RWPE2 (cell line): Measurements from ENCODE around the gene ANO5.

Experiments used
- ATAC-seq: fragments of 200-7000 bp; cut with Tn5 transposase; 3 replicates; pipeline ENCODE4 v1.9.1; 2021; ENCODE audit warnings: low read depth
- DNase-seq: peaks from one replicate; pipeline ENCODE4 v3.0.0-alpha.2; 2020; ENCODE audit warnings: low spot score
- H3K27ac ChIP-seq: fragments of 450-650 bp; 2 replicates; pipeline ENCODE4 v1.5.1; 2017; ENCODE audit warnings: mild to moderate bottlenecking; ENCODE audit not compliant: poor library complexity, severe bottlenecking
- H3K27me3 ChIP-seq: fragments of 250-450 bp; sonication (Bioruptor Pico); 2 replicates; pipeline ENCODE4 v1.5.1; 2021; ENCODE audit warnings: mild to moderate bottlenecking, moderate library complexity; ENCODE audit not compliant: insufficient read depth, poor library complexity, severe bottlenecking
- H3K36me3 ChIP-seq: fragments of 250-450 bp; sonication (Bioruptor Pico); 2 replicates; pipeline ENCODE4 v1.5.1; 2020; ENCODE audit warnings: low read depth, mild to moderate bottlenecking, moderate library complexity
- H3K4me1 ChIP-seq: fragments of 250-450 bp; sonication (Bioruptor Pico); 2 replicates; pipeline ENCODE4 v1.5.1; 2021; ENCODE audit warnings: mild to moderate bottlenecking, moderate library complexity; ENCODE audit not compliant: insufficient read depth, poor library complexity, severe bottlenecking
- H3K4me3 ChIP-seq: fragments of 250-450 bp; sonication (Bioruptor Pico); 2 replicates; pipeline ENCODE4 v1.5.1; 2021; ENCODE audit warnings: mild to moderate bottlenecking, moderate library complexity; ENCODE audit not compliant: severe bottlenecking
- H3K9me3 ChIP-seq: fragments of 250-450 bp; sonication (Bioruptor Pico); 2 replicates; pipeline ENCODE4 v1.5.1; 2021; ENCODE audit warnings: mild to moderate bottlenecking, moderate library complexity; ENCODE audit not compliant: severe bottlenecking
- TF ChIP-seq, protein P1 (sequence below): fragments of 450-650 bp; IDR thresholded peaks from one replicate; pipeline ENCODE4 v1.5.1; 2017; ENCODE audit warnings: mild to moderate bottlenecking, moderate library complexity; ENCODE audit not compliant: poor library complexity, severe bottlenecking

Gene ANO5, protein sequence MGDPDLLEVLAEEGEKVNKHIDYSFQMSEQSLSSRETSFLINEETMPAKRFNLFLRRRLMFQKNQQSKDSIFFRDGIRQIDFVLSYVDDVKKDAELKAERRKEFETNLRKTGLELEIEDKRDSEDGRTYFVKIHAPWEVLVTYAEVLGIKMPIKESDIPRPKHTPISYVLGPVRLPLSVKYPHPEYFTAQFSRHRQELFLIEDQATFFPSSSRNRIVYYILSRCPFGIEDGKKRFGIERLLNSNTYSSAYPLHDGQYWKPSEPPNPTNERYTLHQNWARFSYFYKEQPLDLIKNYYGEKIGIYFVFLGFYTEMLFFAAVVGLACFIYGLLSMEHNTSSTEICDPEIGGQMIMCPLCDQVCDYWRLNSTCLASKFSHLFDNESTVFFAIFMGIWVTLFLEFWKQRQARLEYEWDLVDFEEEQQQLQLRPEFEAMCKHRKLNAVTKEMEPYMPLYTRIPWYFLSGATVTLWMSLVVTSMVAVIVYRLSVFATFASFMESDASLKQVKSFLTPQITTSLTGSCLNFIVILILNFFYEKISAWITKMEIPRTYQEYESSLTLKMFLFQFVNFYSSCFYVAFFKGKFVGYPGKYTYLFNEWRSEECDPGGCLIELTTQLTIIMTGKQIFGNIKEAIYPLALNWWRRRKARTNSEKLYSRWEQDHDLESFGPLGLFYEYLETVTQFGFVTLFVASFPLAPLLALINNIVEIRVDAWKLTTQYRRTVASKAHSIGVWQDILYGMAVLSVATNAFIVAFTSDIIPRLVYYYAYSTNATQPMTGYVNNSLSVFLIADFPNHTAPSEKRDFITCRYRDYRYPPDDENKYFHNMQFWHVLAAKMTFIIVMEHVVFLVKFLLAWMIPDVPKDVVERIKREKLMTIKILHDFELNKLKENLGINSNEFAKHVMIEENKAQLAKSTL

DNA sequence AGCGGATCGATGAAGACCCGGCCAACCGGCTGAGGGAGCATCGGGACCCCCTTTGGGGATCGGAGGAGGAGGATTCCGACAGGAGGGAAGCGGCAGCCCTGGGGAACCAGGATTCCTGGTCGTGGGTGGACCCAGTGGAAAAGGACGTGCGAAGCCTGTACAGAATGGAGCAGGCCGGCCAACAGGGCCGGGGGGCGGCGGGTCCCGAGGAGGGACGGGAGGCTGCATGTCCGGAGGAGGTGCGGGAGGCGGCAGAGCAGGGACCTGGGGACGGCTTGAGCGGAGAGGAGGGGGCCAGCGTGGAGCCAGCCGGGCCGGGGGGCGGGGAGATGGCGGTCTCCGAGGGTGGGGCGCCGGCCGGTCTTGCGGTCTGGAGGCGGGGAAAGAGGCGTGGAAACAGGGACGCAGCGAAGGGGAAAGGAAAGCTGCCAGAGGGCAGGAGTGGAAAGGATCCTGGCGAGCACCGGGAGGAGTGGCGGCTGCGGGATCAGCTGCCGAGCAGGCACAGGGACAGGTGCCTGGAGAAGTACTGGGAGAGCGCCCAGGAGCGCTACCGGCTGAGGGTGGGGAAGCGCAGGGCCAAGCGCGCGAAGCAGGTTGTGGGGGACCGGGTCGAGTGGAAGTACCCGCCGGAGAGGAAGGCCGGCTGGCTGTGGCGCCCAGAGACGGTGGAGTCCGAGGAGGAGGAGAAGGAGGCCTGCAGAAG lies at the start of gene ANO5:
ANO5 (plus strand) TSS at position 444 of the 706 bp plus-strand sequence. CDS start 408 bp downstream, outside the sequence.
- H3K9me3 ChIP-seq = no peaks in the 10 kb centered on the region
- no peaks in the 10 kb centered on the region for H3K36me3 ChIP-seq
- H3K27ac ChIP-seq = no peak within 1 kb of the TSS
- ATAC-seq (peak; percentile 59), DNase-seq (peak; percentile 38)
- H3K4me3 ChIP-seq = peak within 1 kb of the TSS; percentile 14
- peaks cover 36% of the 10 kb centered on the region for H3K27me3 ChIP-seq
- TF ChIP-seq, protein P1, sequence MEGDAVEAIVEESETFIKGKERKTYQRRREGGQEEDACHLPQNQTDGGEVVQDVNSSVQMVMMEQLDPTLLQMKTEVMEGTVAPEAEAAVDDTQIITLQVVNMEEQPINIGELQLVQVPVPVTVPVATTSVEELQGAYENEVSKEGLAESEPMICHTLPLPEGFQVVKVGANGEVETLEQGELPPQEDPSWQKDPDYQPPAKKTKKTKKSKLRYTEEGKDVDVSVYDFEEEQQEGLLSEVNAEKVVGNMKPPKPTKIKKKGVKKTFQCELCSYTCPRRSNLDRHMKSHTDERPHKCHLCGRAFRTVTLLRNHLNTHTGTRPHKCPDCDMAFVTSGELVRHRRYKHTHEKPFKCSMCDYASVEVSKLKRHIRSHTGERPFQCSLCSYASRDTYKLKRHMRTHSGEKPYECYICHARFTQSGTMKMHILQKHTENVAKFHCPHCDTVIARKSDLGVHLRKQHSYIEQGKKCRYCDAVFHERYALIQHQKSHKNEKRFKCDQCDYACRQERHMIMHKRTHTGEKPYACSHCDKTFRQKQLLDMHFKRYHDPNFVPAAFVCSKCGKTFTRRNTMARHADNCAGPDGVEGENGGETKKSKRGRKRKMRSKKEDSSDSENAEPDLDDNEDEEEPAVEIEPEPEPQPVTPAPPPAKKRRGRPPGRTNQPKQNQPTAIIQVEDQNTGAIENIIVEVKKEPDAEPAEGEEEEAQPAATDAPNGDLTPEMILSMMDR = no peak
- no peaks in the 10 kb centered on the region for H3K4me1 ChIP-seq

DNA sequence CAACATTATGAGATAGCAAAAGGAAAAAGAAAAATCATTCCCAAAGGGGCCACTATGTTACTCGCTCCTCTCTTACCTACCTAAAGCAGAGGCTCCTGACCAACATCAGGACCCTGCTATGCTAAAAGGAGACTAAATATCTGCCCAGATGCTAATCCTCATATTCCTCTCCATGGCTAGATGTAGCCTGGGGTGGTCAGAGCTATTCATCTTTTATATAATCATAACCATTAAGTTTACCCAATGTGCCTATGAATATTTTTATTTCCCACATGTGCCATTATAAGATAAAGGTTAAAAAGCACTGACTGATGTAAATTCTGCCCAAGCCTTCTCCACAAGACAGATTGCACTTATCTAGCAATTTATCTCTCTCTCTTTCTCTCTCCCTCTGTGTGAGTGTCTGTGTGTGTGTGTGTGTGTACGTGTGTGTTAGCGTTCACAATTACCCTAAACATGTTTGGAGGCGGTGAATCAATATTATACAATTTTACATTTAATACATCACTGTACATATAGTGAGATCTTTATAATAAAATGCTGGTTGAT lies 41.2 kb upstream of the ANO5 start:
- ATAC-seq = no peak
- H3K4me1 ChIP-seq = no peaks in the 10 kb centered on the region
- H3K4me3 ChIP-seq = no peak overlapping the region
- H3K9me3 ChIP-seq = no peaks in the 10 kb centered on the region
- no peaks in the 10 kb centered on the region for H3K36me3 ChIP-seq
- no peak for DNase-seq
- TF ChIP-seq, protein P1 = no peak
- no peaks in the 10 kb centered on the region for H3K27me3 ChIP-seq
- H3K27ac ChIP-seq = no peak overlapping the region

DNA sequence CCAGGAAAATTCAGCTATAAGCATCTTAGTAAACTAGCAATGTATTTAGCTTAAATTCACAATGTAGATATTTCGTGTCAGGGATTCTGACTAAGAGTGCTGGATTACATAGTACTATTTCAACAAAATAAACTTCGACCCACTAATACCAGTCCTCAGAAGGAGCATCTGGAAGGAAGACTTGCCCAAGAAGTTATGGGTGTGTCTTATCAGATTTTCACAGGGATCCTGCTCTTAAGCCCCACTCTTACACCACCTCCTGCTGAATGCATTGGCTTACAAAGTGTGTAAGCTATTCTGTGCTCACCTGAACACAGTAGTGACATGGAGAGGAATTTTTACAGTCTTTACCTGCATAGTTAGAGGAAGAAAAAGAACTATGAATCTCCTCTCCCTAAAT lies 35.4 kb upstream of the ANO5 start:
- TF ChIP-seq, protein P1 = no peak
- Histone ChIP-seq H3K36me3 (no peaks in the 10 kb centered on the region), H3K4me3 (no peak overlapping the region), H3K9me3 (no peaks in the 10 kb centered on the region), H3K4me1 (no peaks in the 10 kb centered on the region), H3K27me3 (peaks cover 5% of the 10 kb centered on the region), H3K27ac (no peak overlapping the region)
- ATAC-seq = no peak
- no peak for DNase-seq

DNA sequence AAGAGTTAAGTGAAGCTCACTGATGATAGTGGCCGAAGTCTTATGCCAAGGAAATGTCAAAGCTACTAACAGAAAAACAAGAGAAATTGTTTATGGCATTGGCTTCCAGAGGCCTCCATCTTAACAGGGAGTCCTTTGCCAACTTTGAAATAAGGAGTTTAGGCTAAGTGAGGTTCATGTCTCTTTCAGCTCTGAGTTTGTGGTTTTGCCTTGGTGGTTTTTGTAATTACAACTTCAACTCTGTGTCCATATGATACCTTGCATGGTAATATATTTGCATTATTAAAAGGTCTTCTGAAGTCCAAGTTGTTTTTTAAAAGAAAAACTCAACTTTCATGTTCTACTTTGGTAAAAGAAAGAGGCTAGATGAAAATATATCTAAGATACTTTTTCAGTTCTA lies 31.4 kb upstream of the ANO5 start:
- no peak overlapping the region for H3K27ac ChIP-seq
- ATAC-seq (no peak), DNase-seq (no peak)
- TF ChIP-seq, protein P1 = no peak
- peaks cover 5% of the 10 kb centered on the region for H3K27me3 ChIP-seq
- H3K4me3 ChIP-seq = no peak overlapping the region
- no peaks in the 10 kb centered on the region for H3K36me3 ChIP-seq
- no peaks in the 10 kb centered on the region for H3K9me3 ChIP-seq
- H3K4me1 ChIP-seq = no peaks in the 10 kb centered on the region
